MV-4-11 (cell line): ENCODE results near the gene LY6G6F.

Experiments used
- DNase-seq: peaks from one replicate; lab custom pipeline; 2025; lab: John Stamatoyannopoulos, UW

Gene LY6G6F

DNA sequence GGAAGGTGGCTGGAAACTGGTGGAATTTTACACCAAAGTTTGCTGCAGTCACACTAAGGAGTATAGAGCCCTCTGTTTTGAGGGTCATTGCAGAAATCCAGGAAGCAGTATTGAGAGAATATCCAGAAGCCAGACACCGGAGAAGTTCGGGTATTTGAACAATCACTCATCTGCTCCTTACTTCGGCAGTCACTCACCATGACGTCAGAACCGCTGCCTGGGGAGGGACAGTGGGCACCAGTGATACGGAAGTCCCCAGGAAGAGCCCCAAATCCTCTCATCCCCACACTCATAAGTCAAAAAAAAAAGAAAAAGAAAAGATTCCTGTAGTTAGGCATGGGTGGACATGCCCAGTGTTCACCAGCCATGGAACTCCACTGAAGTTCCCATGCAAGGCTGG lies 29.8 kb upstream of the LY6G6F start:
- peak; percentile 2 for DNase-seq

DNA sequence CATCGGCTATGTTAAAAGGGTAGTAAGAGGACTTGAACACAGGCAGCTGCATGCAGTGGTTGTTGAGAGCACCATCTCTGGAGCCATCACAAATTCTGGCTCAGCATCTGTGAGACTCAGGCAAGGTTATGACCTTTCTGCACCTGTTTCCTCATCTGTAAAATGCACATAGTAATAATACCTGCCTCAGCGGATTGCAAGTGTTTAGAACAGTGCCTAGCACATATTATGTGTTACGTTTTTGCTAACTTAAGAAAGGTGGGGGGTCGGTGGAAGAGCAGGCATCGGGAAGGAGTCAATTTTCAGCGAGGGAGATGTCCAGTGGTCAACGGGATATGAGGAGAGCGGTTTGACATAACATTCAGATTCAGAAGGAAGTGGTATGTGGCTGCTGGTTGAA lies 28.7 kb upstream of the LY6G6F start:
- no peak for DNase-seq

DNA sequence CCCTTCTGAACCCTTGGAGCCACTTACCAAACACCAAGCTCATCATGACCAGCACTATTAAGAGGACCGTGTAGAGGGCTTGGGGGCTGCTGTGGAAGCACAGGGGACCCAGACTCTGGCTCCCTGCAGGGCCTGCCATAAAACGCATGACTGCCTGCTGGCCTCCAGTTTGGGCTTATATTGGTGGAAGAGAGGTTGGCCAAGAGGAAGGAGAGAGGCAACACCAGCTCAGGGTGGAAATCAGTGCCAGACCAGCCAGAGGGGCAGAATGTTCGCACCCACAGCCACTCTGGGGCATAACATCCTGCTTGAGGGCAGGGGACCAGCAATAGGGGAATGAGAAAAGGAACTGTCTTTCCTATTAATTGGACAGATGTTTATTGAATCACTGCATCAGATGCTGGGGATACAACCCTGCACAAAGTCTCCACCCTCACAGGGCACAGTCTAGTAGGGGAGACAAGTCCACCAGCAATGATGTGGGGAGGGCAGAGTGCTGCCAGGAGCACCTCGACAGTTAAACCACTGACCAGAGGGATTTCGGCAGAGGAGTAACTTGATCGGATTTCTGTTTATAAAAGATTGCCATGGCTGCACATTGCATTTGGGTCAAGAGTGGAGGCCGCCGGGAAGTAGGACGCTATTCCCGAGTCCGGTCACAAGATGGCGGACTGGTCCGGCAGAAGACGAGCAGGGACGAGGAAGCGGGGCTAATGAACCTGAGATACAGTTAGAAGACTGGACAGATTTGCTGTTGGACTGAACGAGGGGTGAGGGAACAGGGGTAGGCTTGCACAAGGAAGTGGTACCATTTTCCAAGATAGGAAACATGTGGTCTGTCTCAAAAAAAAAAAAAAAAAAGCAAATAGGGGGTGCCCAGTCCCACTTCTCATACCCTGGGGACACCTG lies 26.2 kb upstream of the LY6G6F start, which contains the start of gene LY6G5C:
TSS of gene LY6G5C (minus strand) at position 842 of the 909 bp plus-strand sequence. CDS start at position 148, 694 bp downstream.
- peak; percentile 71 for DNase-seq

DNA sequence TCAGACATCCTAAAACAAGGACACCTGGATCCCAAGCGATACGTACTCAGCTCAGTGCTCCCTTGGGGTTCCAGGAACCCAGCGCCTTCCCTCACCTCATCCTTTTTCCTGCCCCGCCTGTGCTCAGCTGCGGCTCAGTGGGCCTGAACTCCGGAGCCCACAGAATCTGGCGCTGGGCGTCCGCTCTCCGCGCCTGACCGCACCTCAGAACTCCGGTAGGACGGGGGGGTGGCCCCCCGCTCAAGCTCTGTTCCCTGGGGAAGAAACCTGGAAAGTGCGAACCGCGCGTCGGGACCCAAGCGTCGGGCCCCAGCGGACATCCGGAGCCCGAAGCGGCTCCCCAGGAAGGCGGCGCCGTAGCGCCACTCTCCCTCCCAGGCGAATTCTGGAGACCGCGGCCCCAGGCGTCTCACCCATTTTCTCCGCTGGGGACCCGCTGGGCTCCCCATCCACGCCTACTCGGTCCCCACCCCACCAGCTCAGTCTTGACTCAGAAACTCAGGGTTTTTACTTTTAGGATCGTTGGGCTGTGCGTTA lies 25.5 kb upstream of the LY6G6F start:
- peak; percentile 11 for DNase-seq

DNA sequence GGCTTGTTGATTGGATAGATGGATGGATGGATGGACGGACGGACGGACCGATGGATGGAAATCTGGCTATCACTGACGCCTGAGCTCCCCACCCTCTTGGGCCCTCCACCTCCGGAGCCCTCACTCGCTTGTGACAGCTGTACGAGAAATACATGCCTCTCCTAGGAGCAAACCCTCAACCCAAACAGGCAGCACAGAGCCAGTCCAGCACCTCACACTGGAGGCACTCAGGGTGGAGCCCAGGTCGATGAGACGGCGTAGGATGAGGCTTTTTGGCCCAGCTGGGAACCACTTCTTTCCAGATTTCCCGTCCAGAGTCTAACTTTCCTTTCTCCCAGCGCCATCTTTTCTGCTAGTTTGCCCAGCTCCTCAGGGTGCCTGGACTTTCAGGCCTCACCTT lies 23.1 kb upstream of the LY6G6F start:
- no peak for DNase-seq

DNA sequence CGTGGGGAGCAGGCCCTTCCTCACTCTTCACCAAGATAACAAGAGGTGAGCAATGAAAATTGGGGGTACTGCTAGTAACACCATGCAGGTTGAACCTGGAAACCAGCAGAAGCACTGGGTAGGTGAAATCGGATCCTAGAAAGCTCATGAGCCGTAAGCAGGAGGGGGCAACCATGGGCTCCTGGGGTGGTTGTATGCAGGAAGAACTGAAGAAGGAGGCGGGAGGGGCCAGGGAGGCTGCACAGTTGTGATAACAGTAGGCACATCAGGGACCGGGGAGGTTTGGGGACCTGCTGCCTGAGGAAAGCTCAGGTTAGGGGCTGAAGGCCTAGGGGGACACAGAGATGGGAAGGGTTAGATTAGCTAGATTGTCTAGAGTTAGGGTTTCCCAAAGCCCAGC lies 20.2 kb upstream of the LY6G6F start:
- no peak for DNase-seq

DNA sequence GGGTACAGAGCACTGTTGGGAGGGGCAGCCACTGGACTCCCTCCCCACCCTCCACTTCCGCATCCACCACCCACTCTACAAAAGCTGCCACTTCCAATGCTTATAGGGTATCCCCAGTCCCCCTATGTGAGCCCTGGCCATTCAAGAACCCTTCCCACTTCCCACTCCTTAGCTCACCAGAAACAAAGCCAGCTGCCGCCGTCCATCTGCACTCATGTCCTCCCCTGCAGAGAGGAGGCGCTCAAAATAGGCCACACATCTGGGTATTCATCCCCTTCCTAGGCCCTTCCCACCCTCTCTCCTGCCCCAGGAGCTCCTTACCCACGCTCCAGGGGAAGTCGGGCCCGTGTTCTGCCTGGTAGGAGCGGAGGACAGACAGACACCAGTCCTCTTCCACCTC lies 19.3 kb upstream of the LY6G6F start:
- no peak for DNase-seq

DNA sequence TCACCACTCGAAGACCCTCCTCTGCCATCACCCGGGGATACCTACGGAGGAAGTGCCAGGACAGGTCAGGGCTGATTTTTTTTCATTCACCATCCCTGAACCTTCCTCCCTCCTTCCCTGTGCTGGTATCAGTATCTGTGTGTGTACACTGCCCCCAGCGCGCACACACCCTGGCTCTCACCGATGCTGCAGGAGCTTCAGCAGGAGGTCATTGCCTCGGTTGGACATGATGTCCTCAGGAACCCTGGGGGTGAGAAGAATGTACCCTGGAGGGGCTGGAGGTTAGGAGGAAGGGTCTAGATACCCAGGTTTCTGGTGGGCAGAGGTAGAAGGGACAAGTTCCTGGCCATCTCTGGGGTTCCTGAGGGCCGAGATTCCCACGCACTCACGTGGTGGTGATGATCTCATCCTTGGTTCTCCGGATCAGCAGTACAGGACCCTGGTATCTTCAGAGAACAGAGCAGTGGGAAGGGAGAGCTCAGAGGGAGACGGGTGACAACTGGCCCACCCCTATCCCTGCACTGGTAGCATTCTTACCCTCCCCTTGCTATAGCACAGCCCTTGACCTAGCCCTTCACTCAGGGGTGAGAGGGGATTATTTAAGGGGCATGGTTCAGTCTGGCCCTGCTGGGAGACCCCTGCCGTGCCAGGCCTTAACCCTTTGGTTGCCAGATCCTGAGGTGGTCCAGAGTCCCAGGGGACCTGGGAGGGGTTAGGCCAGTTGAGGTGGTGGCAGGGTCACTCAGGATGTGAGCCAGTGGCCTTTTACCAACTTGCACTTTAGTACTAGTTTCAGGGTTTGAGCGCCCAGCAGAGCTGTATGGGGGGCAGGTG lies 18.6 kb upstream of the LY6G6F start:
- DNase-seq: no peak

DNA sequence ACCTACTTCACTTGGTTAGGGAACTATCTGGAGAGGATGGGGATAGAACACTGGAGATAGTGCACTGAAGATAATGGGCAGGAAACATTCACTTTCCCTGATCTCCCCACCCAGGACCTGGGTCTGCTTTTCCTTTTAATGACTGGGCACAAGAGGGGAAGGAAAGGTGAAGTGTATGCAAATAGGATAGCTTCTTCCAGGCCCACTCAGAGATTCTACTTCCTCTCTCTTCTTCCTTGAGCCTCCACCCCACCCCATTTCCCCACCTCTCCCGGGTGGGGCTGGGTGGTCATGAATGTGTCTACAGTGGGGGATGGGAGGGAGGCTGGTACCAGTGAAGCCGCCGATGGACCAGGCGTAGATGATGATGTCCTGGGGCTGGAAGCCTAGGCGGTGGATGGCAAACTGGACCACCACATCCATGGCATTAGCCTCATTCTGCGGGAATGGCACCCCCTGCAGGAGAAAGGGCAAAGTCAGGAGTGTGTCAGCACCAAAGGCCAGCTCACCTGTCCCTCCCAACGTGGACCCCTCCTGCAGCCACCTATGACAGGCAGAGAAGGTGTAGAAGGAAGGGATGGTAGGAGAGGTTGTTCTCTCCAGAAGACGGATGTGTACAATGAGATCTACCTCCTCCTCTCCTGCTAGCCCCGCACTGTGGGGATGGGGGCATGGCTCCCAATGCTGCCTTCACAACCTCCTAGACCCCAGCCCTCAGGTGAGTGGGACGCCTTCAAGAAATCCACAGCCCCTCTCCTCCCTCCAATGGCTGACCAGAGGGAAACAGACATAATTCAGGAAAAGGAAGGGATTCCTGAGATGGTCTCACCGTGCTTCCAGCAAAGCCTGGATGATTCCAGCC lies 17.2 kb upstream of the LY6G6F start:
- no peak for DNase-seq

DNA sequence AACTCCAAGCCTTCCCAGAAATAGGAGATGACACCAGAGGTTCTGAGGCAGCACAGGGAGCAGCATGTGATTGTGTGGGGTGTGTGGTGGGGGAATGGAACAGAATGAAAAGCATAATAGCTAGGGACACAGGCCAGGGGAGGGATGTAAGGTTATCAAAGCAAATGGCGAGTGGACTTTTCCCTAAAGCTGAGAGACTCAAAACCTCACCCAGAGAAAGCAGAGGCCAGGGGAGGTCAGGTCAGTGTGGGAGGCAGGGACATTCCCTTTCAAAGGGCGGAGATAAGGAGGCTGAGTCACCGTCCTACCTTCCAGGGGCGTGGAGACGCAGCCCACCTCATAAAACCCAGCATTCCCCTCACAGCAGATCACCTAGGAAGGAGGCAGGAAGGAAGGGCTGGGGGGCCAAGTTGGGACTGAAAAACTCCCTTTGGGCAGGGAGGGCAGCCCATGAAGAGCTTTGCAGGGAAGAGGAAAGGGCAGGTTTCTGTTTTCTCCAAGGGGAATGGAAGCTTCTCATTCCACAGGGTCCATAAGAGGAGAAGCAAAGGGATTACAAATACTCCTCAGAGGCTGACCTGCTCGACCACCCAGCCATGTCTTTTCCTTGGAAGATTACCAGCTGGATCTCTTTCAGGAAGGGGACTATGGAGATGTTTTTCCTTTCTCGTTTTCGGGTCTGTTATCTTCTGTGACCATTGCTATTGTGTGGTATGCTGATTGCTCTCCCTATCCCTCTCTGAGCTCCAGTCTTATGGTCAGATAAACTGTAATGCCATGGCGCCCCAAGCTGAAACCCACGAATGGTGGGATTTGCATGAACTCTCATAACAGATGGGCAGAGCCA lies 16.2 kb upstream of the LY6G6F start:
- no peak for DNase-seq

DNA sequence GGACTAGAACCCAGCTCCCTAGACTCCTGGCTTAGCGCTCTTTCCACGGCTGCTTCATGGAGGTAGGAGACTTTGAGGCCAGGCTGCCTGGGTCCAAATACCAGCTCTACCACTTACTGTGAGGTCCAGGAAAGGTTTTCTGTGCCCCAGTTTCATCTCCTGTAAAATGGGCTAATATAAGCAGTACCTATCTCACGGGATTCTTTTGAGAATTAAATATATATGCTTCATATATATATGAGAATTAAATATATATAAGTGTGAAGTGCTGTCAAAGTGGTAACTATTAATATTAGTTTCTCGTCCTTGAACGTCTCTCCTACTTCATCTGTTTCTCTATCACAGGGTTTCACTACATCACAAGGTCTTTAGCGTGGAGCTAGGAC lies 15.6 kb upstream of the LY6G6F start:
- DNase-seq: no peak

DNA sequence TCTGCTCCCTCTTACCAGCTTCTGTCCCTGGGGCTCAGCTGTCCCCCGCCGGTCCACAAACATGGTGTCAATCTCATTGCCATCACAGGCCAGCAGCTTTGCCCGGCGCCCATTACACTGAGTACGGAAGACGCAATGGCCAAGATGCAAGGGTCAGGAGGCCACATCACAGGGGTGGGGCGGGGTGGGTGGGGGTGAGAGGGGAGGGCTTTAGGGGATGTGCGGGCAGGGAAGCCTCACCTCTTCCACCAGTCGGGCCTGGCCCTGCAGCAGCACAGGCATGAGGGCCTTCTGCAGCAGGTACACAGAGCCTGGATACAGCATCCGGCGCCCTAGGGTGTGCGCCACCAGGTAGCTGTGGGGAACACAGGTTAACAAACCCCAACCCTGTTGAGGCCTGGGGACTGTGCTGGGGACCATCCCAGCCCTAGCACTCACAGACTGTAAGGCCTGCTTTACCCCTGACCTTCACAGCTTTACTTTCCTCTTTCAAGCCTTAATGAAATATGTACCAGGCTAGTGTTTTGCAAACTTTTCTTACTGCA lies 15.0 kb upstream of the LY6G6F start:
- no peak for DNase-seq

DNA sequence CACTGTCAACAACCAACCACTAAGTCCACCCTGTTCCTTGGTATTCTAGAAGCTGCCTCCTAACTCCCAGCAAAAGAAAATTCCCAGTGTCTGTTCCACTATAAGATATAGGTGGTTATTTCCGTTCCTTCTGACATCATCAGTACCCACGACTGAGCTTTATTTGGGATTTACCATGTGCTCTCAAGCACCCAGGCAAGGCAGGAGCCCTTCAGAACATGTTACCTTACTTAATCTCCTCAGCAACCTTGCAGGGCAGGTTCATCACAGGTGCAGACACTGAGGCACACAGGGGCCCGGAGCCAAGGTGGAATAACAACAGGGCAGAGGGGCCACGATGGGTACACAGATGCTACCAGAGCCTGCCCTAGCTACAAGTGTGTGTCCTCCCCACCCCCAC lies 14.3 kb upstream of the LY6G6F start:
- no peak for DNase-seq

DNA sequence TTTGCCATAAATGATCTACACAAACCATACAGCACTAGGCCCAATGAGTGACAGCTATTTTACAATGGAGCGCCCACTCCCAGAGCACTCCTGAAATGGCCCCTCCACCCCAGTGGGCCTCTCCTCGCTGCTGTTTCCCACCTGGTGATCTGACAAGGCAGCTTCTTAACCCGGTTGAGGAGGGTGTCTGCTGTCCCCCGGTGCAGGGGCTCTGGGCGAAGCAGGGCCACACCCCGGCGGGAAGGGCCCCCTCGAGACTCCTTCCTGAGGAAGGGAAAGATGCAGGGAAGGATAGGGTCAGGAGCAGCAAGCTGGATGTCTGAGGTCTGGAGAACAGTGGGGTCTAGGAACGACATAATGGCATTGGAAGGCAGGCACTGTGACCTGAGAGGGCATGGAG lies 13.8 kb upstream of the LY6G6F start:
- DNase-seq: no peak

DNA sequence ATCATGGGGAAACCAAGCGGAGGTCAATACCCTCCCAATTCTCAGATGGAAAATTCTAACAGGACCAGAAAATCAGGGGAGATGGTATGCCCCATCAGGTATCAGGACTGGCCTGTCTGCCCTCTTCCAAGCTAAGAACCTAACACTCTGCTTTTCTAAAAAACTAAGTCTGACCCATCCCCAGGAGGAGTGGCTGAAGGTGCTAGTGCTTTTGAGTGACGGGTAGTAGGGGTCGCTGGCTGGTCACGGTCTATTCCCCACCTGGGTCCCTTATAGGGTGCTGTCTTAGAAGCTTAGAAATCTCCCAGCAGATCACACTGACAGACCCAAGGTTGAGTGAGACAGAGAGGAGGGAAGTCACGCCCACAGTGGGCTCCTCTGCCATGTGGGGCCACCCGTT lies 13.1 kb upstream of the LY6G6F start:
- no peak for DNase-seq

DNA sequence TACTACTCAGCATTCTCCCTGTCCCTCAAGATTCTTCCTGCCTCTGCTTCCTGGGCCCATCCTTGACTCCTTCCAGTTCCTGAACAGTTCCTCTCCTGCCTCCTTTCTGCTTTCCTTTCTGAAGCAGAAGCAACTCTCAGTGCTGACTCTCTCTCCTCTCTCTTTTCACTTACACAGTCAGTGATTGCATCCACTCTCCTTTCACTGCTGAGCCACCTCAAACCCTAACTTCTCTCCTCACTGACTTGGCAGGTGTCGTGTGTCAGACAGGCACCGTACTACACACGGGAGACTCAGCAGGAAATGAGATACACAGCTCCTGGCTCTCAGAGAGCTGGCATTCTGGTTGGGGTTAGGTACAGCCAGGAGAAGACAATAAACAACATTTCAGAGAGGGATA lies 9.1 kb upstream of the LY6G6F start:
- DNase-seq: no peak

DNA sequence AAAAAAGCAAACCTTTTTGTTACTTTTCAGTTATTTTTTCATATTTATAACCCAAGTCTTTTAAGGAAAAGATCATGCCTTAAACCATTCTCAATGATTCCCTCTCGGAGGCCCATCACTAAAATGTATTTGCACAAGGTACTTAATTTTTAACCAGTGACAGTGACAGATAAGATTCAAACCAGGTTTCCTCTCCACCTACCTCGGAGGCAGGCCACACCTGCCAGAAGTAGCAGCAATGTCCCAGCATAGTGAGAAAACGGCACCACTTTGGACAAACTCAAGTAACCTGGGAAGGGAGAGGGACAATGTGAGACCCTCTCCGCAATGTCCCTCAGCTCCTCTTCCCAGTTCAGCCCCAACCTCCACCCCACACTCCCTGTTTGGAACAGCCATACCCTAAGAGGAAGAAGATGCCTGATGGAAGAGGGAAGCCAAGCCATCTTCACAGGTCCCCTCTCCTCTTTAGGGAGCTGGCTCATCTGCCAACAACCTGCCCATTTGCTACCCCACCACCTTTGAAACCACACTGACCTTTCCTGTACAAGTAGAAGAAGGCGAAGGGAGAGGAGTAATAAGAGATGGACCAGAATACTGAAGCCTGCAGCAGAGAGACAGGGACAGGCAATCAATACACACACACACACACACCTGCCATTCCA lies 5.8 kb upstream of the LY6G6F start:
- DNase-seq: no peak

DNA sequence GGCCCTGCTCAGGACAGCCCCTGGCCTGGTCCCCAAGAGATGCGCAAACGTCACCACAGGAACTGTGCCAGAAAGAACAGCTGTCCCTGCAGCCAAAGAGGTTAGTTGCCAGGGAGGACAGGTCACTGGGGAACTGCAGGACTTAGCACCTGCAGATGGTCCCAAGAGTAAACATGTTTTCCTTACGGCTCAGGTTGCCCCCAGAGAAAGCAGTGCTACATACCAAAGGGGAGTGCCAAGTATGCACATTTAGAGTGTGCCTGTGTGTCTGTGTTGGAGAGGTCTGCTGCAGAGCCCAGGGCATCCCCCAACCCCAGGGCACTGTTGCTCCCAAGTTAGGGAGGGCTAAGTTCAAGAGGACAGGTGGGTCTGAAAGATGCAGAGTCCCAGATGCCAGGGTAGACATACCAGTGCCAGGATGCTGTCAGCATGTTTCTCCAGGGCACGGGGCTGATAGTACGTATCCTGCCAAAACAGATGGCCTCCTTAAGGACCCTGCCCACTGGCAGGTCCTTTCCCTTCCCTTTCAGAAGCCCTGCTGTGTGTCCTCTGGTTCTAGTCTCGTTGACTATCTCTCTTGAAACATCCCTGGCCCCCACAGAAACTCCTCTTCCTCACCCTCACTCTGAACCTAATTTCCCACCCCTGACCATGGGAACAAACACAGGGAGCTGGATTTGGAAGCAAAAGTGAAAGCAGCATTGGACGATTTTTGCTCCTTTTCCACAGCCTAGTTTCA lies 4.8 kb upstream of the LY6G6F start:
- DNase-seq: no peak

DNA sequence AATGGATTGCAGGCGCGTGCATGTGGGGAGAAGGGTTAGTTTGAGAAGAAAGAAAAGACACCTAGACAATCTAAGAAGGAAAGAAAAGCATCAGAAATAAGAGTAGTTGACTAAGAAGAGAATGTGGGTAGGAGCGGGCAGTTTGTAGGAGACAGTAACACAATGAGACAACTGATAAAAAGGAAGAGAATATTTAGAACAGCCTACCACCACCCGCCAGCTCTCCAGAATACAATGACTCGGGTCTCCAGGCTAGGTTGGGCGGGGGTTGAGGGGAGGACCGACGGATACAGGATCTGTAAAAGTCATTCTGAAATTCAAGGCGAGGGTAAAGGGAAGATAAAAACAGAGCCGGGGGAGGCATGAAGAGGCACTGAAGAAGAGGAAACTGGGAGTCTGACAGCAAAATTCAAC lies 4.3 kb upstream of the LY6G6F start:
- no peak for DNase-seq
